Mesenchymal stem cell (in vitro differentiated cells and primary cell): ENCODE data around the gene TK2.

ENCODE experiments used
- DNase-seq: peaks from one replicate; pipeline ENCODE4 v3.0.0-alpha.2; 2013
- H2AFZ ChIP-seq: one replicate; pipeline ENCODE4 v1.6.1; 2013; ENCODE audit warnings: low read depth, mild to moderate bottlenecking, control low read depth, inconsistent platforms, low read length, moderate library complexity
- H2AK5ac ChIP-seq: 2 replicates; pipeline ENCODE4 v1.6.1; 2013; ENCODE audit warnings: low read length, moderate library complexity, mild to moderate bottlenecking, inconsistent platforms; ENCODE audit not compliant: severe bottlenecking
- H2BK120ac ChIP-seq: one replicate; pipeline ENCODE4 v1.6.1; 2013; ENCODE audit warnings: low read depth, mild to moderate bottlenecking, inconsistent platforms, low read length, moderate library complexity
- H2BK12ac ChIP-seq, 2 experiments: one replicate each; pipeline ENCODE4 v1.6.1; 2013; ENCODE audit warnings: inconsistent platforms in 2 of 2, low read length in 2 of 2, mild to moderate bottlenecking in 2 of 2, moderate library complexity in 2 of 2, control low read depth in 1 of 2
- H2BK15ac ChIP-seq: one replicate; pipeline ENCODE4 v1.6.1; 2013; ENCODE audit warnings: mild to moderate bottlenecking, low read depth, inconsistent platforms; ENCODE audit not compliant: poor library complexity, severe bottlenecking
- H2BK5ac ChIP-seq: 2 replicates; pipeline ENCODE4 v1.6.1; 2013; ENCODE audit warnings: low read depth, mild to moderate bottlenecking, low read length, control low read depth, inconsistent platforms; ENCODE audit not compliant: poor library complexity, severe bottlenecking
- H3K14ac ChIP-seq, 2 experiments: one replicate each; pipeline ENCODE4 v1.6.1; 2013; ENCODE audit warnings: inconsistent platforms in 2 of 2, low read length in 2 of 2, control low read depth in 1 of 2, mild to moderate bottlenecking in 1 of 2, moderate library complexity in 1 of 2
- H3K18ac ChIP-seq, 2 experiments: one replicate each; pipeline ENCODE4 v1.6.1; 2013; ENCODE audit warnings: inconsistent platforms in 2 of 2, low read length in 2 of 2, control low read depth in 1 of 2, low read depth in 1 of 2, mild to moderate bottlenecking in 1 of 2
- H3K23ac ChIP-seq, 2 experiments: one replicate each; pipeline ENCODE4 v1.6.1; 2013; ENCODE audit warnings: inconsistent platforms in 2 of 2, low read length in 2 of 2, mild to moderate bottlenecking in 2 of 2, moderate library complexity in 2 of 2, control low read depth in 1 of 2
- H3K27ac ChIP-seq: 2 replicates; pipeline ENCODE4 v1.5.1; 2013; ENCODE audit warnings: mild to moderate bottlenecking, moderate library complexity, low read length, control low read depth, inconsistent platforms; ENCODE audit not compliant: poor library complexity, severe bottlenecking
- H3K27me3 ChIP-seq, 2 experiments: 2 replicates each; pipeline versions ENCODE4 v1.6.1 to v1.7.0; 2013; ENCODE audit warnings: low read length in 2 of 2, mild to moderate bottlenecking in 2 of 2, moderate library complexity in 2 of 2, control low read depth in 1 of 2, inconsistent platforms in 1 of 2; ENCODE audit not compliant: control insufficient read depth in 1 of 2, insufficient read depth in 1 of 2
- H3K36me3 ChIP-seq, 2 experiments: 2 replicates each; pipeline versions ENCODE4 v1.6.1 to v1.7.0; 2013; ENCODE audit warnings: low read length in 2 of 2, control low read depth in 1 of 2, inconsistent platforms in 1 of 2, low read depth in 1 of 2, mild to moderate bottlenecking in 1 of 2; ENCODE audit not compliant: insufficient read depth in 2 of 2, control insufficient read depth in 1 of 2
- H3K4ac ChIP-seq, 2 experiments: one replicate each; pipeline ENCODE4 v1.6.1; 2013; ENCODE audit warnings: inconsistent platforms in 2 of 2, low read length in 2 of 2, mild to moderate bottlenecking in 2 of 2, moderate library complexity in 2 of 2, control low read depth in 1 of 2, low read depth in 1 of 2
- H3K4me1 ChIP-seq: 2 replicates; pipeline ENCODE4 v1.6.1; 2013; ENCODE audit warnings: low read depth, low read length, control low read depth; ENCODE audit not compliant: control insufficient read depth, insufficient read depth
- H3K4me2 ChIP-seq: 2 replicates; pipeline ENCODE4 v1.6.1; 2013; ENCODE audit warnings: low read length, mild to moderate bottlenecking, inconsistent platforms; ENCODE audit not compliant: poor library complexity, severe bottlenecking
- H3K4me3 ChIP-seq, 2 experiments: 2 replicates each; pipeline versions ENCODE4 v1.5.1 to v1.7.0; 2013; ENCODE audit warnings: low read length in 2 of 2, mild to moderate bottlenecking in 2 of 2, control low read depth in 1 of 2, low read depth in 1 of 2; ENCODE audit not compliant: insufficient read depth in 1 of 2
- H3K79me1 ChIP-seq: replicated peaks from 2 replicates; pipeline ENCODE4 v1.6.1; 2013; ENCODE audit warnings: mild to moderate bottlenecking, control low read depth, low read length, inconsistent platforms; ENCODE audit not compliant: poor library complexity, severe bottlenecking
- H3K9ac ChIP-seq: 2 replicates; pipeline ENCODE4 v1.7.0; 2013; ENCODE audit warnings: mild to moderate bottlenecking, low read length, moderate library complexity
- H3K9me3 ChIP-seq: 2 replicates; pipeline ENCODE4 v1.7.0; 2013; ENCODE audit warnings: mild to moderate bottlenecking, low read length; ENCODE audit not compliant: control insufficient read depth
- H4K8ac ChIP-seq: one replicate; pipeline ENCODE4 v1.6.1; 2013; ENCODE audit warnings: inconsistent platforms, mild to moderate bottlenecking, low read length, moderate library complexity
- H4K91ac ChIP-seq: one replicate; pipeline ENCODE4 v1.6.1; 2013; ENCODE audit warnings: mild to moderate bottlenecking, low read length, inconsistent platforms
- WGBS: methylation state at CpG from one replicate; pipeline ENCODE4 v1.1.7; 2013; ENCODE audit warnings: mixed read lengths; 5-methylcytosine and 5-hydroxymethylcytosine counted together

The TK2 gene

DNA sequence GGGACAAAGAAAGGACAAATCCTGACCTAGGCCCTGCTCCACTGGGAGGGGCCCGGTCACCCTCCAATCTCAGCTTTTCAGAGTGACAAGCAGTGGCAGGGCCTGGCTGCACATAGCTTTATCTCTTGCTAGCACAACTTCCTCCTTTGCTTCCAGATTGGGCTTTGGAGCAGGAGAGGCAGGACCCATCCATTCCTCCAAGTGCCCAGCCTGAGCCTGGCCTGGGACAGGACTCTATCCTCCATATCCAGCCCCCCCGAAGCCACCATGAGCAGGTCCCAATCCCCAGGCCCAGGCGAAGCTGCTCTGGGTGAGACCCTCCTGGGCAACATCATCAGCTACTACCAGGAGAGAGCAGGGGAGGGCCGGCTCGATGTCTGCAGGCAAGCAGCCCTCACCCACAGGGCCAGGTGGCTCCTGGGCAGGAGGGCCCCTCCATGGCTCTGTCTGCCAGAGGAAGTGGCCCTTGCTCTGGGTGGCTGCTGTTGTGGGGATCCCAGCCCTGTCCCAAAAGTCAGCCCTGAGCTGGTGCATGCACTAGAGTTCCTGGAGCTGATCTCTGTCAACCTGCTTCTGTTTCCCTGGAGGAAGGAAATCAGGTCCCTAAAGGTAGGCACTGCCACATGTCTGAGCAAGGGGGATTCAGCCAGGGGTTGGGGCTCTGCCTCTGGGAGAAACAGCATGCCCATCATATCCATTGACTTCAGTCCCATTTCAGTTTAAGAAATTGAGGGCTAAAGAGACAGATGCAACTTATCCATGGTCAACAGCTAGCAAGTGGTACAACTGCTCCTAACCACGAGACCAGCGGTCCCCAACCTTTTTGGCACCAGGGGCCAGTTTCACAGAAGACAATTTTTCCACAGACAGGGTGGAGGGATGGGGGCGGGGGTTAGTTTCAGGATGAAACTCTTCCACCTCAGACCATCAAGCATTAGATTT lies 58.9 kb downstream of the TK2 start:
- no peak overlapping the region for H3K4ac ChIP-seq
- no peak overlapping the region for H2BK15ac ChIP-seq
- no peak overlapping the region for H2BK12ac ChIP-seq
- H2BK5ac ChIP-seq = no peak overlapping the region
- H3K14ac ChIP-seq = no peak overlapping the region
- peaks cover 0 to 28% of the 10 kb centered on the region in 2 experiments for H3K36me3 ChIP-seq
- 94% methylated on average over 7 of the region's 8 CpGs for WGBS
- H2AK5ac ChIP-seq = no peak overlapping the region
- no peaks in the 10 kb centered on the region for H3K27me3 ChIP-seq
- H3K4me2 ChIP-seq = no peak overlapping the region
- no peaks in the 10 kb centered on the region for H3K79me1 ChIP-seq
- H3K18ac ChIP-seq = no peak overlapping the region
- H3K27ac ChIP-seq = no peak overlapping the region
- H3K23ac ChIP-seq = no peak overlapping the region
- no peak overlapping the region for H3K4me3 ChIP-seq
- no peak overlapping the region for H2BK120ac ChIP-seq
- no peak overlapping the region for H4K8ac ChIP-seq
- no peak overlapping the region for H2AFZ ChIP-seq
- DNase-seq = no peak
- no peaks in the 10 kb centered on the region for H3K9me3 ChIP-seq
- H3K4me1 ChIP-seq = peaks cover 27% of the 10 kb centered on the region
- no peak overlapping the region for H3K9ac ChIP-seq
- H4K91ac ChIP-seq = peak overlapping the region; percentile 37

DNA sequence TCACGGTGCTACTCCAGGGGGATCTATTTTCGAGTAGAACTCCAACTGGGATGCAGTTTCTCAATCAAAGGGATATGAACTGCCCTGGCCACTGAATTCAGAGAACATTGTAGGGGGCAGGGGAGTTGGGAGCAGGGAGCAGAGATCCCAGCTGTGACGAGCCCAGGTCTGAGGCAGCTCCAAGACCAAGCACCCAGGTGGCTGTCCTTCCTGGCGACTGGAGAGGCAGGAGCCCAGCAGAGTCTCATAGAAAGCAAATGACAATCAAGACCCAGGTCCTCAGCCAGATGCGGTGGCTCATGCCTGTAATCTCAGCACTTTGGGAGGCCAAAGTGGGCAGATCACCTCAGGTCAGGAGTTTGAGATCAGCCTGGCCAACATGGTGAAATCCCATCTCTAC lies 60.1 kb downstream of the TK2 start:
- no peak overlapping the region for H2BK12ac ChIP-seq
- no peaks in the 10 kb centered on the region for H3K9me3 ChIP-seq
- no peak overlapping the region for H4K91ac ChIP-seq
- H2AK5ac ChIP-seq = peak overlapping the region; percentile 13
- no peak overlapping the region for H3K27ac ChIP-seq
- no peak overlapping the region for H3K23ac ChIP-seq
- H3K4ac ChIP-seq = no peak overlapping the region
- no peak for DNase-seq
- H2AFZ ChIP-seq = no peak overlapping the region
- H3K14ac ChIP-seq = no peak overlapping the region
- H2BK120ac ChIP-seq = no peak overlapping the region
- no peak overlapping the region for H2BK15ac ChIP-seq
- no peak overlapping the region for H4K8ac ChIP-seq
- H3K4me1 ChIP-seq = peaks cover 31% of the 10 kb centered on the region
- no peak overlapping the region for H3K9ac ChIP-seq
- H2BK5ac ChIP-seq = no peak overlapping the region
- 91% methylated on average over 4 of the region's 5 CpGs for WGBS
- no peak overlapping the region for H3K4me3 ChIP-seq
- H3K79me1 ChIP-seq = no peaks in the 10 kb centered on the region
- H3K4me2 ChIP-seq = no peak overlapping the region
- no peaks in the 10 kb centered on the region for H3K27me3 ChIP-seq
- no peak overlapping the region for H3K18ac ChIP-seq
- peaks cover 0 to 22% of the 10 kb centered on the region in 2 experiments for H3K36me3 ChIP-seq

DNA sequence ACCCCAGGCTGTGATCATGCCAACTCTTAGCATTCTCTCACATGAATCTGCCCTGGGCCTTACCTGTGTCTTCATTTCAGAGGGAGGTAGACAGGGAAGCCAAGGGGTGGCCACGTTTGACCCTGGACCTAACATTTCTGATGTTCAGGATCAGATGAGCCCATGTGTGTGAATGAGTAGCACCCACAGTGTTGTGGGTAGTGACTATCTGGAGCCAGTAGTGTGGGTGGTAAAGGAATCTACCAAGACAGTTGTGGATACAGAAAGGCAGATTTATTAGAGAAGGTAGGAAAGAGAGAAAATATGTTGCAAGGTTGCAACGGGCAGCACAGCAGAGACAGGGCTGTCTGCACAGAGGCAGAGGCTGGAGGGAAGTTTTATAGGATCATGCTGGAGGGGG lies 60.5 kb downstream of the TK2 start:
- peaks cover 0 to 18% of the 10 kb centered on the region in 2 experiments for H3K36me3 ChIP-seq
- no peak overlapping the region for H3K9ac ChIP-seq
- no peak overlapping the region for H3K14ac ChIP-seq
- no peak overlapping the region for H2BK5ac ChIP-seq
- H2BK12ac ChIP-seq = no peak overlapping the region
- peak overlapping the region; percentile 72 for H2AK5ac ChIP-seq
- no peak overlapping the region for H3K4me2 ChIP-seq
- H3K9me3 ChIP-seq = no peaks in the 10 kb centered on the region
- H4K91ac ChIP-seq = no peak overlapping the region
- no peak overlapping the region for H3K4me3 ChIP-seq
- H3K4ac ChIP-seq = no peak overlapping the region
- WGBS = 84% methylated on average over 2 of the region's 2 CpGs
- H3K23ac ChIP-seq = no peak overlapping the region
- H2AFZ ChIP-seq = no peak overlapping the region
- no peak overlapping the region for H2BK15ac ChIP-seq
- H3K27me3 ChIP-seq = no peaks in the 10 kb centered on the region
- H3K18ac ChIP-seq = no peak overlapping the region
- no peak overlapping the region for H2BK120ac ChIP-seq
- H3K27ac ChIP-seq = no peak overlapping the region
- DNase-seq = no peak
- no peaks in the 10 kb centered on the region for H3K79me1 ChIP-seq
- no peak overlapping the region for H4K8ac ChIP-seq
- peaks cover 31% of the 10 kb centered on the region for H3K4me1 ChIP-seq

DNA sequence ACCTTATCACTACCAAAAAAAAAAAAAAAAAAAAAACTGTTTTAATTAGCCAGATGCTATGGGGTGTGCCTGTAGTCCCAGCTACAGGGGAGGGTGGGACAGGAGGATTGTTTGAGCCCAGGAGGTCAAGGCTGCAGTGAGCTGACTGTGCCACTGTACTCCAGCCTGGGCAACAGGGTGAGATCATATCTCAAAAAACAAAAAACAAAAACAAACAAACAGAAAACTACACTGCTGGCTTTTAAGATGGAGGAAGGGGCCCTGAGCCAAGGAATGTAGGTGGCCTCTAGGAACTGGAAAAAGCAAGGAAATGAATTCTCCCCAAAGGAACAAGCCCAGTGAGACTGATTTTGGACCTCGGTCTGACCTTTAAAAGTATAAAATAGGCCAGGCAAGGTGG lies 61.4 kb downstream of the TK2 start:
- Histone ChIP-seq H2BK5ac (no peak overlapping the region), H2AFZ (no peak overlapping the region), H2BK120ac (no peak overlapping the region), H3K27me3 (no peaks in the 10 kb centered on the region), H3K14ac (no peak overlapping the region), H2AK5ac (peak overlapping the region; percentile 49), H4K91ac (no peak overlapping the region), H3K27ac (no peak overlapping the region), H3K4me2 (no peak overlapping the region), H3K79me1 (no peaks in the 10 kb centered on the region), H3K4ac (no peak overlapping the region), H3K9me3 (no peaks in the 10 kb centered on the region), H3K4me1 (peaks cover 37% of the 10 kb centered on the region), H3K9ac (no peak overlapping the region), H2BK15ac (peak overlapping the region; percentile 58), H3K23ac (no peak overlapping the region), H3K18ac (no peak overlapping the region), H4K8ac (no peak overlapping the region), H3K4me3 (no peak overlapping the region), H2BK12ac (no peak overlapping the region), H3K36me3 (peaks cover 0 to 9% of the 10 kb centered on the region in 2 experiments)
- 100% methylated on average over 1 of the region's 1 CpG for WGBS
- no peak for DNase-seq
